ENCODE results near the gene OSBPL9. TPM values are rescaled to one million over a fixed set of nuclear protein-coding genes. Genes with fewer than 3 reads are reported as not detected.

OSBPL9 gene
- total and polyA plus RNA-seq, 8 donors, result 30.7 to 51.0 (median 35.6) TPM

DNA sequence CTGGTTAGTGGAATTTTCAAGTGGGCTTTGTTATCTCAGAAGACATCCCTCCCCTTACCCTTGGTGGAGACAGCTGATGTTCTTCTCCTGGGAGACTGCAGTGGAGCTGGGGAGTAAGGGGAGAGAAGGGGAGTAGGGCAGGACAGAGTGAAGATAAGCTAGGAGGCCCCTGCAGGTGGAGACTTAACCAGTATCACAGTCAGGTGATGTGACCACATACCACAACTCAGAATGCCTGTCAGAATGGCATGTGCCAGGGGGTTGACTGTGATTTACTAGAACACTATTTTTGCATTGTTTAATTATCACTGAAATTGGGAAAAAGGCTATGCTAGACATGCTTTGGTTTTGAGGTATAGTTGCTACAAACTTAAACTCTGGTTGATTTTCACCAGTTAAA is 137.1 kb downstream of the OSBPL9 start:
- DNase-seq (no peak), FAIRE-seq (no peak), ATAC-seq (no peak)
- Histone ChIP-seq H3K27ac (no peak overlapping the region), H3K27me3 (no peaks in the 10 kb centered on the region), H3K9me3 (no peaks in the 10 kb centered on the region), H3K4me1 (no peaks in the 10 kb centered on the region), H3K4me3 (no peak overlapping the region), H3K36me3 (peaks cover 0 to 36% (median 4%) of the 10 kb centered on the region in 3 donors)
- TF ChIP-seq, protein P1, sequence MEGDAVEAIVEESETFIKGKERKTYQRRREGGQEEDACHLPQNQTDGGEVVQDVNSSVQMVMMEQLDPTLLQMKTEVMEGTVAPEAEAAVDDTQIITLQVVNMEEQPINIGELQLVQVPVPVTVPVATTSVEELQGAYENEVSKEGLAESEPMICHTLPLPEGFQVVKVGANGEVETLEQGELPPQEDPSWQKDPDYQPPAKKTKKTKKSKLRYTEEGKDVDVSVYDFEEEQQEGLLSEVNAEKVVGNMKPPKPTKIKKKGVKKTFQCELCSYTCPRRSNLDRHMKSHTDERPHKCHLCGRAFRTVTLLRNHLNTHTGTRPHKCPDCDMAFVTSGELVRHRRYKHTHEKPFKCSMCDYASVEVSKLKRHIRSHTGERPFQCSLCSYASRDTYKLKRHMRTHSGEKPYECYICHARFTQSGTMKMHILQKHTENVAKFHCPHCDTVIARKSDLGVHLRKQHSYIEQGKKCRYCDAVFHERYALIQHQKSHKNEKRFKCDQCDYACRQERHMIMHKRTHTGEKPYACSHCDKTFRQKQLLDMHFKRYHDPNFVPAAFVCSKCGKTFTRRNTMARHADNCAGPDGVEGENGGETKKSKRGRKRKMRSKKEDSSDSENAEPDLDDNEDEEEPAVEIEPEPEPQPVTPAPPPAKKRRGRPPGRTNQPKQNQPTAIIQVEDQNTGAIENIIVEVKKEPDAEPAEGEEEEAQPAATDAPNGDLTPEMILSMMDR (IDR thresholded peaks at IDR 0.05), result no peak
- intact Hi-C loops (cut with DNase I), result no loop called here

DNA sequence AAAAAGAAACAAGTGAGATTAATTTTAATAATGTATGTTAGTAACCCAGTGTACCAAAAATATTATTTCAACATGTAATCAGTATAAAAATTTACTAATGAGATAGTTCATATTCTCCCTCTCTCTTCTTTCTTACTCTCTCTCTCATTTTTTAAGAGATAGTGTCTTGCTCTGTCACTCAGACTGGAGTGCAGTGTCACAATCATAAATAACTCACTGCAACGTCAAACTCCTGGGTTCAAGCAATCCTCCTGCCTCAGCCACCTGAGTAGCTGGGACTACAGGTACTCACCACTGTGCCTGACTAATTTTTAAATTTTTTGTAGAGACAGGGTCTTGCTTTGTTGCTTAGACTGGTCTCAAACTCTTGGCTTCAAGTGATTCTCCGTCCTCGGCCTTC is 137.8 kb downstream of the OSBPL9 start:
- FAIRE-seq, result no peak
- H3K27me3 ChIP-seq, result no peaks in the 10 kb centered on the region

DNA sequence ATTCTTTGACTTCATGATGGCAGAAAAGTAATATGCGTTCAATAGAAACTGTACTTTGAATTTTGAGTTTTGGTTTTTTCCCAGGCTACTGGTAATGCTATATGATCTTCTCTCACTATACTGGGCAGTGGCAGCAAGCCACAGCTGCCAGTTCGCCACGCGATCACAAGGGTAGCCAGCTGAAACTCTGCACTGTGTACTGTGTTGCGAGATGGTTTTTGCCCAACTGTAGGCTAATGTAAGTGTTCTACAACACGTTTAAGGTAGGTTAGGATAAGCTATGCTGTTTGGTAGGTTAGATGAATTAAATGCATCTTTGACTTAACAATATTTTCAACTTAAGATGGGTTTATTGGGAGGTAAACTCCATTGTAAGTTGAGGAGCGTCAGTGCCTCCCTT is 138.5 kb downstream of the OSBPL9 start:
- H3K4me1 ChIP-seq, result no peaks in the 10 kb centered on the region
- 95 to 98% methylated on average over 7 of the region's 7 CpGs for WGBS, 2 donors
- H3K36me3 ChIP-seq, result peaks cover 0 to 30% (median 4%) of the 10 kb centered on the region in 3 donors
- intact Hi-C loops (cut with DNase I), result no loop called here
- H3K27ac ChIP-seq, result no peak overlapping the region
- H3K27me3 ChIP-seq, result no peaks in the 10 kb centered on the region
- H3K9me3 ChIP-seq, result no peaks in the 10 kb centered on the region
- no peak for FAIRE-seq
- no peak for ATAC-seq
- TF ChIP-seq, protein P1 (IDR thresholded peaks at IDR 0.05), result no peak
- DNase-seq, result no peak
- no peak overlapping the region for H3K4me3 ChIP-seq

More for the DNA sequence above, 137.8 kb downstream of the OSBPL9 start:
- peaks cover 0 to 30% (median 4%) of the 10 kb centered on the region in 3 donors for H3K36me3 ChIP-seq
- H3K27ac ChIP-seq, result no peak overlapping the region
- H3K4me1 ChIP-seq, result no peaks in the 10 kb centered on the region
- intact Hi-C loops (cut with DNase I), result no loop called here
- DNase-seq, result no peak
- no peak for ATAC-seq
- 93 to 95% methylated on average over 3 of the region's 3 CpGs for WGBS, 2 donors
- no peak overlapping the region for H3K4me3 ChIP-seq
- H3K9me3 ChIP-seq, result no peaks in the 10 kb centered on the region
- TF ChIP-seq, protein P1 (IDR thresholded peaks at IDR 0.05), result no peak

DNA sequence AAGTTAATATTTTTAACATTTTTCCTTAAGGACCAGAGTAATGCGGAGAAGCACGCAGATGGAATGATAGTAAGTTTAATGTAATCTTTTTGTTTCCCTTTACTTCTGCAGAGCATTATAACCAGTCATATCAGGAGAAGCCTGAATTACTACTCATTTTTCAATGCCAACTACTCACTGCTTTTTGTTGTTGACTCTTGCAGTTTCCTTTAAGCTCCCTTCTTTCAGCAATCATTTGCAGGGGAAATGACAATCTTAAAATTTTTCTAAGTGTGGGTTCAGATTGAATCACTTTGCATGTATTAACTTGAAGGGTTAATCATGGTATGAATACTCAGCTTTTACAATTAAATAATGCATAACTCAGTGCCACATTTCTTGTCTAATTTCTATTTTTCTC is 139.4 kb downstream of the OSBPL9 start:
- Histone ChIP-seq H3K27me3 (no peaks in the 10 kb centered on the region), H3K9me3 (no peaks in the 10 kb centered on the region), H3K4me1 (no peaks in the 10 kb centered on the region), H3K27ac (no peak overlapping the region), H3K36me3 (peaks cover 0 to 29% (median 4%) of the 10 kb centered on the region in 3 donors), H3K4me3 (no peak overlapping the region)
- ATAC-seq (no peak), FAIRE-seq (no peak), DNase-seq (no peak)
- TF ChIP-seq, protein P1 (IDR thresholded peaks at IDR 0.05), result no peak
- intact Hi-C loops (cut with DNase I), result no loop called here
- WGBS, 2 donors, result 95 to 97% methylated on average over 2 of the region's 2 CpGs

DNA sequence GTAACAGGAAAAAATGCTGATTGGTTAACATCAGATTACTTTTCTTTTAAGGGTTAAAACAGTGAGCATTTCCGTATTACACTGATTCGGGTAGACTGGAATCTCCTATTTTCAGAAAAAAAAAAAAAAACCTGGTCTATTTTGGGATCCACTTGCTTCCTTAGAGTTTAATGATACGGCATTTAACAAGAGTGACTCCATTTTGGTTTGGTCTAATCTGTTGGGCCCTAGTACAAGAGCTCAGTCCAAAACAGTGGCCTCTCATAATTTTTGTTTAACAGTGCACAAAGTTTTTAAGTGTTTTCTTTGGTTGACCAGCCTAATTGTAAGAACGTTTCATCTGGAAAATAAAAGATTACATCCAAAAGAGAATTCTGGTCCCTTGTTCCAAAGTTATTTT is 141.4 kb downstream of the OSBPL9 start:
- no peak overlapping the region for H3K27ac ChIP-seq
- no peaks in the 10 kb centered on the region for H3K27me3 ChIP-seq
- no peak for DNase-seq
- ATAC-seq, result no peak
- WGBS, 2 donors, result 86 to 87% methylated on average over 4 of the region's 4 CpGs
- no peak overlapping the region for H3K4me3 ChIP-seq
- TF ChIP-seq, protein P1 (IDR thresholded peaks at IDR 0.05), result no peak
- H3K4me1 ChIP-seq, result no peaks in the 10 kb centered on the region
- FAIRE-seq, result no peak
- peaks cover 0 to 14% (median 0%) of the 10 kb centered on the region in 3 donors for H3K36me3 ChIP-seq
- no peaks in the 10 kb centered on the region for H3K9me3 ChIP-seq
- intact Hi-C loops (cut with DNase I), result no loop called here

Data from pancreas (tissue), 10 donors.